Measurements from ENCODE around the gene PEX11G. TPM values are rescaled to one million over a fixed set of nuclear protein-coding genes. Genes with fewer than 3 reads are reported as not detected.

PEX11G gene
- total RNA-seq, 2 experiments from 2014 or later: not detected

- Mint-ChIP-seq H3K27me3 (no peaks in the 10 kb centered on the region), H3K4me1 (ENCODE audit: low read depth) (peaks cover 29% of the 10 kb centered on the region), H3K36me3 (ENCODE audit: low read depth) (peaks cover 29% of the 10 kb centered on the region), H3K9me3 (no peaks in the 10 kb centered on the region), H3K4me3 (peak within 1 kb of the TSS; percentile 98), H3K27ac (peak within 1 kb of the TSS; percentile 87)
- Histone ChIP-seq H3K9me3 (ENCODE audit: control insufficient read depth in 1 of 2, insufficient read depth in 1 of 2, low read length in 2 of 2) (no peaks in the 10 kb centered on the region), H3K4me3 (ENCODE audit: low read length) (peak within 1 kb of the TSS; percentile 93), H3K27ac (ENCODE audit: low read depth in 1 of 2, low read length in 2 of 2) (peak within 1 kb of the TSS; percentile 67 to 79), H3K27me3 (ENCODE audit: control insufficient read depth in 1 of 2, insufficient read depth in 2 of 2, low read length in 2 of 2) (no peaks in the 10 kb centered on the region), H3K4me1 (ENCODE audit: insufficient read depth, low read length) (peaks cover 40% of the 10 kb centered on the region), H3K36me3 (ENCODE audit: insufficient read depth, low read length) (peaks cover 9% of the 10 kb centered on the region)
- no peak for TF ChIP-seq CTCF (IDR thresholded peaks at IDR 0.05)
- DNase-seq (peak; percentile 85 to 95 (median 90)), ATAC-seq (ENCODE audit: poor library complexity) (peak; percentile 77)
- POLR2A ChIA-PET: interaction anchor here (0.7 to 3.2 kb wide), 5 partner anchors 11 to 895 kb away, joined by 3 to 50 read pairs (median 4); partner anchors contain the start of genes MAP2K7, MCOLN1, PET100 and XAB2
- intact Hi-C loops (cut with DNase I, micrococcal nuclease): loop anchor here in 1 of 2 experiments (2.0 to 10.0 kb wide), 5 partner anchors 15 to 1173 kb away; partner anchors contain the start of genes MAP2K7, PET100, PEX11G and XAB2
- CTCF ChIA-PET: interaction anchor here (0.6 to 2.1 kb wide), 4 partner anchors 12 to 627 kb away, joined by 3 to 10 read pairs (median 4); partner anchors contain the start of gene MCOLN1
These were observed 46.5 kb upstream of the PEX11G start, which contains the start of gene PNPLA6 for GRCh38 chr19:7535047-7535997. PNPLA6 (plus strand) TSS chr19:7535717; CDS start chr19:7535789, 72 bp downstream.

- H3K27me3 ChIP-seq (ENCODE audit: control insufficient read depth in 1 of 2, insufficient read depth in 2 of 2, low read length in 2 of 2): no peaks in the 10 kb centered on the region
- peak in 3 of 14 experiments; percentile 38 to 60 (median 54) for DNase-seq
- Mint-ChIP-seq H3K4me3 (peak overlapping the region; percentile 98), H3K4me1 (ENCODE audit: low read depth) (peaks cover 29% of the 10 kb centered on the region), H3K27me3 (no peaks in the 10 kb centered on the region), H3K9me3 (no peaks in the 10 kb centered on the region), H3K27ac (peak overlapping the region; percentile 87), H3K36me3 (ENCODE audit: low read depth) (peaks cover 27% of the 10 kb centered on the region)
- no peak for TF ChIP-seq CTCF (IDR thresholded peaks at IDR 0.05)
- ChIA-PET POLR2A (interaction anchor here (0.6 to 3.2 kb wide), 4 partner anchors 12 to 374 kb away, joined by 3 to 50 read pairs (median 4); partner anchors contain the start of genes MAP2K7 and MCOLN1), CTCF (interaction anchor here (1.1 to 2.1 kb wide), 3 partner anchors 12 to 395 kb away, joined by 3 to 10 read pairs (median 5); partner anchors contain the start of gene MCOLN1)
- peak; percentile 7 for ATAC-seq (ENCODE audit: poor library complexity)
- peak overlapping the region; percentile 93 for H3K4me3 ChIP-seq (ENCODE audit: low read length)
- H3K4me1 ChIP-seq (ENCODE audit: insufficient read depth, low read length): peaks cover 40% of the 10 kb centered on the region
- no peaks in the 10 kb centered on the region for H3K9me3 ChIP-seq (ENCODE audit: control insufficient read depth in 1 of 2, insufficient read depth in 1 of 2, low read length in 2 of 2)
- H3K36me3 ChIP-seq (ENCODE audit: insufficient read depth, low read length): peaks cover 4% of the 10 kb centered on the region
- intact Hi-C loops (cut with DNase I, micrococcal nuclease): loop anchor here (1.0 to 10.0 kb wide), 7 partner anchors 12 to 1172 kb away; partner anchors contain the start of genes MCOLN1 (in 2 of the 2), GPR108 (in 1 of the 2), MAP2K7 (in 1 of the 2) and PET100 (in 1 of the 2)
- peak overlapping the region; percentile 67 to 79 for H3K27ac ChIP-seq (ENCODE audit: low read depth in 1 of 2, low read length in 2 of 2)
These were observed 45.8 kb upstream of the PEX11G start for GRCh38 chr19:7534531-7535046.

Data from CD4-positive, alpha-beta T cell (primary cell).